GM21526 (cell line): ENCODE measurements around the gene AURKA.
A peak's percentile ranks its signal among the peaks of the same experiment; 100 is the strongest.
"Not testable (repeated sequence)": the region's sequence is repeated elsewhere in the genome, so short reads cannot be mapped to it uniquely, and the experiment has no call there.

Source experiments
- ATAC-seq: cut with Tn5 transposase; IDR thresholded peaks from one replicate; pipeline ENCODE4 v1.9.1; 2021; ENCODE audit warnings: moderate library complexity; ENCODE audit not compliant: unreplicated experiment, low FRiP score

AURKA gene

GRCh38 chr20:56422076-56422823 lies 30.2 kb upstream of the AURKA start:
- no peak for ATAC-seq

- no peak for ATAC-seq
Observed at GRCh38 chr20:56420940-56421688, 29.1 kb upstream of the AURKA start.

DNA sequence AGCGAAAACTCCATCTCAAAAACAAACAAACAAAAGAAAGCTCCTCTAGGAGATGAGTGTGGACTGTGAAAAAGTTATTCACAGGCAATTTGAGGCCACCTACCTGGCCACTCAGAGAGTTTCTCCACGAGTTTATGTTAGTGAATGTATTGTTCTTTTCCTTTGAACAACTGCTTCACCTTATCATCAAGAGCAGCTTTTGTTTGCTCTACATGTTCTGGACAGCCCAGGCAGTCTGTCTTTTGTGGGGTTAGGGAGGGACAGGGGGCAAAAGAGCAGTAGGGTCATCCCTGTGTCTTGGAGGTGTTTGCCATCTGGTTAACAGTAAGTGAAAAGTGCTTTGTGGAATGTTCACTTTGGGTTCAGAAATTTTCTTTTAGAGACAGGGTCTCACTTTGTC lies 28.0 kb upstream of the AURKA start:
- no peak for ATAC-seq

DNA sequence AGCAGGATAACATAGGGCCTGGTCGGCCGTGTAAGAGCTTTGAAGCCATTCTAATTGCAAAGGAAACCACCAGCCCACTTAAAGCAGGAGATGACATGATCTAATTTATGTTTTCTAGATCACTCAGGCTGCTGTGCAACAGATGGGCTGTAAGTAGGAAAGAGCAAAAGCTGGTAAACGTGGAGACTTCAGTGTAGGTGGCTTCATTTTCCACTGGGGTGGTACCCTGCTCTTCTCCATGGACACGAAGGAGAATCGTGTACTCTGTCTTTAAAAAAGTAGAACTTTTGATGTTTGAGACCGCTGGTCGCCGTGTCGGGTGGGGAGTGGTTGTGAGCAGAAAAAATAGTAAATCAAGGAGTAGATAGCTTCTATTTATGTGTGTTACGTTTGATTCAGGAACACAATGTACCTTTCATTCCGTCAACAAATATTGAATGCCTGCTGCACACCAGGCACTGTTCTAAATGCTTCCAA lies 26.4 kb upstream of the AURKA start:
- ATAC-seq, result no peak

DNA sequence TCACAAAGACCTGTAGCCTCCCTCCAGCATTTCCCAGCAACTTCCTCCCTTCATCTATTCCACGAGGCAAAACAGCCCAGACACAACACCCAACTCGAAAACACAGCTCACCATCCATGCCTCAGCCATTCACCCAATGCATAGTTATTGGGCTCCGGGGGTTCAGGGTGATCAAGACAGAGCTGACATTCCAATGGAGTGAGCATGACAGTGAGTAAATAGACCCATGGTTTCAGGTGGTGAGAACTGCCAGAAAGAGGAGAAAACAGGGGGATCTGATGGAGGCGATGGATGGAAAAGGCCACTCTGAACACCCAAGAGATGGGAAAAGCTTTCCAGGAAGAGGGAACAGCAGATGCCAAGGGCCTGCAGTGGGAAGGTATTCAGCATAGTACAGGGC lies 25.9 kb upstream of the AURKA start:
- ATAC-seq, result no peak

DNA sequence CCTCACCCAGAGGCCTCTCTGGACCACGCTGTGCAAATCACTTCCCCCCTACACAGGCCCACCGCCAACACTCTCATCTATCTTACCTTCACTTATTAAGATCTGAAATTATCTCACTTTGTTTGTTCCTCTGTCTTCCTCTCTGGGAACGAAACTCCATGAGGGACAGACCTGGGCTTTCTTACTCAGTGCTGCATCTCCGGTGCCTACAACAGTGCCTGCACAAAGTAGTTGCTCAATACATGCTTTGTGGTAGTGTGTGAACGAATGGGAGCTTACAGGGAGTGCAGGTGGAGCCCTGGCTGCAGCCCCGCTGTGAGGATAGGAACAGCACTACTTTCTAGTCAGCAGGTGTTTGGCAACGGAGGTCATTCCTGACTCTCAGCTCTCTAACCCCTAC lies 25.4 kb upstream of the AURKA start:
- no peak for ATAC-seq

DNA sequence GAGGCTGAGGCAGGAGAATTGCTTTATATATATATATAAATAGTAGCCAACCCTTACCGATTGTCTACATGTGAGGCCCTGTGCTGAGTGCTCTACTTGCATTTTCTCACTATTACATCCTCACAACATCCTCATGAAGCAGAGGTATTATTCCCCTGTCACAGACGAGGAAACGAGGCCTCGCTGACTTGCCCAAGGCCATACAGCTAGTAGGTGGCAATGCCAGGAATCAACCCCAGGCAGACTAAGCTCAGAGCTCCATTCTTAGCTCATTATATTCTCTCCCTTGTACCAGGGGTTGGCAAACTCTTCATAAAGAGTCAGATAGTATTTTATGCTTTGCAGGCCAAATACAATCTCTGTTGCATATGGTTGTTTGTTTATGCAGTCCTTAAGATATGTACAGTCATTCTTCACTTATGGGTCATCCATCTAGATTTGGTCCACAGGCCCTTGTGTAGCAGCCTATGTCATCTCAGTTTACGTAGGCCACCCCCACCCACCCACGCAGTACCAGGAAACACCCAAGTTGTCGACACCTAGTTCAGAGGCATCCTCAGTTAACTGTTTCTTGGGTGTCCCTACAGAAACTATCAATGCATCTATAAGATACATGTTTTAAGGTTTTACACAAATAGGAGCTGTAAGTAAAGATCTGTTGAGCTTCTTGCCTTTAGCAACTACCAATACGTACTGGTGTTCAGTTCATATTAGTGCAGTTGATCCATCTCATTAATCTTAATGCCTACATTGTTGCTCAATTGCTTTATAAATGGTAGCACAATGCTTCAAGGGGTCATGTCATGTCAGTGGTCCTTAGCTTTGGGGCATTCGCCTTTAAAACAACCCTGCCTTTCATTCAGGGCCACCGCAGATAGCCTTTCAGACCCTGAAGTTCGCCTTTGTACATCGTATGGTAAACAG lies 23.1 kb upstream of the AURKA start:
- no peak for ATAC-seq

DNA sequence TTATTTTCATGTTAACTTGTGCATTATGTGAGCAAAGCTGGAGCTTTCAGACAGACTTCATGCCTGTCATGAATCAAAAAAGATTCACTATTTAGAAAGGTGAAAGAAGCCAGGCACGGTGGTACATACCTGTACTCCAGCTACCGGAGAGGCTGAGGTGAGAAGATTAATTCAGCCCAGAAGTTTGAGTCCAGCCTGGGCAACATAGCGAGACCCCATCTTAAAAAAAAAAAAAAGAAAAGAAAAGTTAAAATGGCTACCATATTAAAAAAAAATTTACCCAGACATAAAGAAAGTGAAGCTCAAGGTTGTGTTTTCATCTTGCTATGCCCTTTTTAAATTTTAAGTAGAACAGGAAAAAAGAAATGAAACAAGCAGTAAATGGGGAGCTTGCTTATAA lies 20.9 kb upstream of the AURKA start:
- no peak for ATAC-seq

DNA sequence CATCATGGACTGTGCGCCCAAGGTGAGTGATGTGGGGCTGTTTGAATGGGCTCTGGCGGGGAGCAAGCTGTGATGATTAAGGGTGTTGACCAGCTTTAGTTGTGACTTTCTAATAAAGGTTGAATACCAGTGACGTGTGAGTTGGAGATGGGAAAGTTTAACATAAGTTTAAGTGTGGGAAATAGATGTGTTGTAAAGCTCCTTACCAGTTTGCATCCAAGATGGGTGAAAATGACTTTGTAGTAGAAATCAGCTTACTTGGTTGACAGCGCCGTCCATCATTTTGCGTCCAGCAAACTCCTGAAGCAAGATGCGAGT lies 20.4 kb upstream of the AURKA start:
- no peak for ATAC-seq

GRCh38 chr20:56411759-56412472 lies 19.9 kb upstream of the AURKA start, which contains the start of gene CASS4:
CASS4 (plus strand) TSS chr20:56412260; CDS start chr20:56412459, 199 bp downstream.
- ATAC-seq, result peak; percentile 49

DNA sequence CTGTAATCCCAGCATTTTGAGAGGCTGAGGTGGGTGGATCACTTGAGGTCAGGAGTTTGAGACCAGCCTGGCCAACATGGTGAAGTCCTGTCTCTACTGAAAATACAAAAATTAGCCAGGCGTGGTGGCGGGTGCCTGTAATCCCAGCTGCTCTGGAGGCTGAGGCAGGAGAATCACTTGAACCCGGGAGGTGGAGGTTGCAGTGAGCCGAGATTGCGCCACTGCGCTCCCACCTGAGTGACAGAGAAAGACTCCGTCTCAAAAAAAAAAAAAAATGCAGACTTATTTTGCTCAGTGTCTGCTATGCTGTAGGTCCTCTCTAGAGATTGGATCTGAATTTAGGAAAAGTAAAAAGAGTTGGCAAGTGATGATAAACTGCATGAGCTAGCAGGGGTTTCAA lies 19.3 kb upstream of the AURKA start:
- ATAC-seq, result not testable (repeated sequence)

DNA sequence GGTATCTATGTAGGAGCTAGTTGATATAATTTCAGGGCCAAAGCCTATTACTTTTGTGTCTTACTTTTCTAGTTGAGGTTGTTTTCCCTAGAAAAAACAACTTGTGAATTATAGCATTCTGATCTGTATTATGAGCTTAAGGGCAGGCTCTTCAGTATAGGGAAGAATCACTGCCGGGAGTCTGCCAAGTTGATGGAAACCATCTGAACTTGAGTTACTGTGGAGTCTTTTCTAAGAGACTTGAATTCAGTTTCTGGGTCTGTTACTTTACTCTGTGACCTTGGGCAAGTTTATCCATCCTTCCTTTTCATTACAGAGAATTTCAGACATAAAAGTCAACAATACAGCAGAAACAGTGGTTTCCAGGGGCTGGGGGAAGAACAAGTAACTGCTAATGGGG lies 17.9 kb upstream of the AURKA start:
- ATAC-seq, result no peak

GRCh38 chr20:56409521-56409920 lies 17.5 kb upstream of the AURKA start:
- no peak for ATAC-seq

GRCh38 chr20:56406910-56407309 lies 14.9 kb upstream of the AURKA start:
- ATAC-seq, result no peak

- ATAC-seq, result not testable (repeated sequence)
Observed at GRCh38 chr20:56405356-56405755, 13.3 kb upstream of the AURKA start.

- ATAC-seq, result no peak
Observed at GRCh38 chr20:56403465-56403864, 11.4 kb upstream of the AURKA start.

GRCh38 chr20:56400001-56400640 lies 8.1 kb upstream of the AURKA start:
- peak; percentile 57 for ATAC-seq

DNA sequence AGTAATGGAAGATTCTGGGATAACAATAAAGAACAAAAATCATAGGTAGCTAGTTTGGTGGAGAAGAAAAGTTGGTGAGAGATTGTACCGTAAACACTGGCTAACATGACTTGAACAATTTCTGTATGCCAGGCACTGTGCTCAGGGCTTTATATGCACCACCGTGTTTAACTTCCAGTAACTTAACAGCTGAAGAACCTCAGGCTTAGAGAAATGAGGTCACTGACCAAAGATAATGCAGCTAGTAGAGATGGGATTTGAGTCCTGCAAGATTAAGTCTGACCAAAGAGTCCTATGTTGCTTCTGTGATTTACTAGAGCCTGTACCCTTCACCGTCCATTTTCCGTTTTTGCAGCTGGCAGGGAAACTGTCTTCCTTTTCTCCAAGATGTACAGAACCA lies 3.2 kb upstream of the AURKA start:
- ATAC-seq, result no peak

DNA sequence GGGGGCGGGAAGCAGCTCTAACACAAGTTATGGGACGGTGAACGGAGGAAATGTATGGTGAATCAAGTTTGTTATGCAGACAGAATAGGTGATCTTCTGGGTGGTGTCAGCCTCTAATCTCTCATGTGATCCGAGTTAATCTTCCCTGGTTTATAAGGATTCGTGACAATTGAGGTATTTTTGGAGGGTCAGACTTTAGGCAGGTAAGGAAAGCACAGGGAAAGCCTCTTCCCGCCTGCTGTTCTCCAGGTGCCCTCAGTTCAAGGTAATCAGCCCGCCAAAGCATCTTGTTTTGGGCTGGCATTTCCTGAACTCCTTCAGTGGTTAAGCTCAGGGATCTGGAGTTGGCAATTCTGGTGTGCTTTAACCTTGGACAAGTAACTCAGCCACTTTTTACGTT lies 1.6 kb upstream of the AURKA start:
- no peak for ATAC-seq
